Retinal pigment epithelial cell (primary cell): ENCODE measurements around the gene NOS1AP.

ENCODE experiments used
- DNase-seq: peaks from one replicate; pipeline ENCODE4 v3.0.0-alpha.2; 2010; ENCODE audit warnings: low read depth
- H3K4me3 ChIP-seq: 2 replicates; pipeline ENCODE4 v1.5.1; 2011; ENCODE audit warnings: mild to moderate bottlenecking, low read length, control low read depth, moderate library complexity
- TF ChIP-seq, protein P1 (sequence below): conservative IDR thresholded peaks from 2 replicates; pipeline ENCODE4 v1.5.1; 2011; ENCODE audit warnings: low read depth, low read length, control low read depth, inconsistent platforms

The NOS1AP gene

GRCh38 chr1:162248854-162249535 lies 179.5 kb downstream of the NOS1AP start:
- no peak for DNase-seq
- H3K4me3 ChIP-seq, result no peak overlapping the region
- TF ChIP-seq, protein P1, sequence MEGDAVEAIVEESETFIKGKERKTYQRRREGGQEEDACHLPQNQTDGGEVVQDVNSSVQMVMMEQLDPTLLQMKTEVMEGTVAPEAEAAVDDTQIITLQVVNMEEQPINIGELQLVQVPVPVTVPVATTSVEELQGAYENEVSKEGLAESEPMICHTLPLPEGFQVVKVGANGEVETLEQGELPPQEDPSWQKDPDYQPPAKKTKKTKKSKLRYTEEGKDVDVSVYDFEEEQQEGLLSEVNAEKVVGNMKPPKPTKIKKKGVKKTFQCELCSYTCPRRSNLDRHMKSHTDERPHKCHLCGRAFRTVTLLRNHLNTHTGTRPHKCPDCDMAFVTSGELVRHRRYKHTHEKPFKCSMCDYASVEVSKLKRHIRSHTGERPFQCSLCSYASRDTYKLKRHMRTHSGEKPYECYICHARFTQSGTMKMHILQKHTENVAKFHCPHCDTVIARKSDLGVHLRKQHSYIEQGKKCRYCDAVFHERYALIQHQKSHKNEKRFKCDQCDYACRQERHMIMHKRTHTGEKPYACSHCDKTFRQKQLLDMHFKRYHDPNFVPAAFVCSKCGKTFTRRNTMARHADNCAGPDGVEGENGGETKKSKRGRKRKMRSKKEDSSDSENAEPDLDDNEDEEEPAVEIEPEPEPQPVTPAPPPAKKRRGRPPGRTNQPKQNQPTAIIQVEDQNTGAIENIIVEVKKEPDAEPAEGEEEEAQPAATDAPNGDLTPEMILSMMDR, result no peak

GRCh38 chr1:162250004-162250730 lies 180.7 kb downstream of the NOS1AP start:
- TF ChIP-seq, protein P1, result no peak
- H3K4me3 ChIP-seq, result no peak overlapping the region
- no peak for DNase-seq

DNA sequence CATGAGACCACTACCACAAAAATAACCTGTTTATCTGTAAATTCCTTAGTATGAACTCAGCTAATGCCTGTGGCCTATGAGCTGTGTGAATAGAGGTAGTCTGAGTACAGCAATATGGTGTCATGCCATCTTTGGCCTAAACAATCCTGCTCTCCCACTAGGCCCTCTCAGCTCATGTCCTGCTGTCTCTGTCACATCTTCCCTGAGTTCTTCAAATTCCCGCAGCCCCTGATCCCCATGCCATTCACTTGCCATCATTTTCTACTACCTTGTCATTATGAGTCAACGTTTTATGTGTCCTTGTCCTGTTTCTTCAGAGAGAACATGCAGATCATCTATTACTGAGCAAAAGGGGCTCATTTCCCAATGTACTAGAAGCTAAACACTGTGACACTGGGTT lies 181.6 kb downstream of the NOS1AP start:
- TF ChIP-seq, protein P1, result no peak
- DNase-seq, result no peak
- H3K4me3 ChIP-seq, result no peak overlapping the region

- TF ChIP-seq, protein P1, result no peak
- no peak for DNase-seq
- H3K4me3 ChIP-seq, result no peak overlapping the region
Measured at GRCh38 chr1:162252214-162252613, 182.7 kb downstream of the NOS1AP start.

GRCh38 chr1:162253790-162254189 lies 184.3 kb downstream of the NOS1AP start:
- no peak for DNase-seq
- H3K4me3 ChIP-seq, result no peak overlapping the region
- TF ChIP-seq, protein P1, result no peak

DNA sequence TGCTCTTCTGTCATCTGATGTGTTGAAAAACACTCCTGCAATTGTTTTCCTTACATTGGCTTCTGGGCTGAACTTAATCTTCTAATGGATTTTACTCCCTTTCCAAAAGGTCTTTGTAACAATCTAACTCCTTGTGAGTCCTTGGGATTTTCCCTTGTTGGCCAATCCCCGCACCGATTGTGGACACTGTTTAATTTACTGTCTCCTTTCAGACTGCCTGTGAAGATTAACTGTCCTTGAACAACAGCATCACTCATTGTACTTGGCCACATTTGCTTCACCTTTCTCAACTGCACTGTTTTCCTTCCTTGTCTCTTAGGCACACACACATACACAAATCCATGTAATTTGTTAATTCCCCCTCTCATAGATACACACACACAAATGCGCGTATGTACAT lies 186.8 kb downstream of the NOS1AP start:
- H3K4me3 ChIP-seq, result no peak overlapping the region
- TF ChIP-seq, protein P1, result no peak
- DNase-seq, result no peak

GRCh38 chr1:162258394-162258793 lies 188.9 kb downstream of the NOS1AP start:
- TF ChIP-seq, protein P1, result no peak
- no peak overlapping the region for H3K4me3 ChIP-seq
- no peak for DNase-seq
